ENCODE data around the gene UBE2Q1. TPM values are rescaled to one million over a fixed set of nuclear protein-coding genes. Genes with fewer than 3 reads are reported as not detected.

Gene UBE2Q1
- total and polyA plus RNA-seq, 2 of the 8 experiments (the other 6 are each of a cell fraction or from before 2014, with no cell fraction given) = 13.2 to 95.8 TPM

GRCh38 chr1:154581766-154582165, 23.3 kb upstream of the UBE2Q1 start:
- no peak overlapping the region for H2BK5ac ChIP-seq (ENCODE audit: low read depth, low read length)
- no peak overlapping the region for H3K27ac ChIP-seq (ENCODE audit: low read depth, low read length)
- peaks cover 13 to 20% of the 10 kb centered on the region in 2 experiments for H4K20me1 ChIP-seq (replicated peaks in 1 of 2; ENCODE audit: control insufficient read depth in 1 of 2, insufficient read depth in 2 of 2, low read length in 2 of 2)
- FAIRE-seq (no peak), DNase-seq (ENCODE audit: low read depth in 1 of 2, low spot score in 2 of 2) (no peak)
- H3K27me3 ChIP-seq (replicated peaks in 1 of 4; ENCODE audit: control insufficient read depth in 3 of 4, extremely low read depth in 1 of 4, insufficient read depth in 3 of 4, low read length in 3 of 4) = no peaks in the 10 kb centered on the region
- no peak overlapping the region for H2BK20ac ChIP-seq (ENCODE audit: low read length)
- WGBS, 2 experiments (ENCODE audit: extremely low coverage in 1 of 2, insufficient coverage in 1 of 2, insufficient read length in 1 of 2, insufficient replicate concordance in 2 of 2, low coverage in 1 of 2, low lambda C conversion rate in 2 of 2, missing lambda C conversion rate in 1 of 2) = 93% methylated on average over 3 of the region's 3 CpGs; no CpG with 5 or more reads in 1 of the 2 experiments
- no peak overlapping the region for H4K91ac ChIP-seq (replicated peaks; ENCODE audit: insufficient read length, low read length)
- no peaks in the 10 kb centered on the region for H3K79me2 ChIP-seq (ENCODE audit: control insufficient read depth in 1 of 2, insufficient read depth in 2 of 2, low read length in 2 of 2)
- H3K4ac ChIP-seq (replicated peaks; ENCODE audit: insufficient read length, low read depth, low read length) = no peak overlapping the region
- CTCF ChIA-PET (ENCODE audit: partially characterized antibody) = interaction anchor here (1.3 to 1.6 kb wide), 4 partner anchors 7 to 22 kb away, joined by 3 to 5 read pairs (median 4); no protein-coding TSS in a partner anchor
- no peak overlapping the region for H3K56ac ChIP-seq (replicated peaks; ENCODE audit: insufficient read length, low read depth, low read length)
- no peak overlapping the region for H3K4me2 ChIP-seq (ENCODE audit: insufficient read depth in 1 of 2, low read depth in 2 of 2, low read length in 2 of 2)
- H3K4me3 ChIP-seq (ENCODE audit: extremely low read depth in 1 of 4, insufficient read depth in 2 of 4, low read depth in 3 of 4, low read length in 4 of 4) = no peak overlapping the region
- no peak overlapping the region for H4K5ac ChIP-seq (ENCODE audit: insufficient read length, low read depth, low read length)
- no peak overlapping the region for H3K23ac ChIP-seq (ENCODE audit: insufficient read length)
- no peak overlapping the region for H2AK5ac ChIP-seq (ENCODE audit: low read depth, low read length)
- no peak overlapping the region for H2BK120ac ChIP-seq (replicated peaks; ENCODE audit: low read depth, low read length)
- POLR2A ChIA-PET (ENCODE audit: partially characterized antibody) = interaction anchor here (2.0 kb wide), 1 partner anchor 17 kb away, joined by 5 read pairs; no protein-coding TSS in a partner anchor
- no peak overlapping the region for H3K14ac ChIP-seq (ENCODE audit: insufficient read length)
- no peak overlapping the region for H2BK12ac ChIP-seq (ENCODE audit: low read depth, low read length)
- no peaks in the 10 kb centered on the region; the same call in 1 of the 2 replicates for H3K79me1 ChIP-seq (ENCODE audit: low read depth, low read length)
- H3K23me2 ChIP-seq (ENCODE audit: low read depth, low read length) = no peaks in the 10 kb centered on the region
- no peak overlapping the region for H2AFZ ChIP-seq (ENCODE audit: low read length)
- no peak overlapping the region for H3K18ac ChIP-seq (ENCODE audit: extremely low read depth, low read length)
- H4K8ac ChIP-seq (ENCODE audit: extremely low read depth, insufficient read depth, low read length) = no peak overlapping the region
- peaks cover 61 to 82% (median 71%) of the 10 kb centered on the region in 4 experiments for H3K36me3 ChIP-seq (ENCODE audit: control insufficient read depth in 2 of 4, insufficient read depth in 4 of 4, low read length in 3 of 4)
- H3K9me3 ChIP-seq (ENCODE audit: insufficient read depth in 2 of 2, low read depth in 1 of 2, low read length in 1 of 2) = no peaks in the 10 kb centered on the region
- no peak overlapping the region for H2BK15ac ChIP-seq (ENCODE audit: low read length)
- no peaks in the 10 kb centered on the region for H3K4me1 ChIP-seq (replicated peaks in 1 of 4; ENCODE audit: control insufficient read depth in 3 of 4, insufficient read depth in 4 of 4, low read length in 3 of 4)
- no peak overlapping the region for H3K9ac ChIP-seq (replicated peaks in 1 of 4; ENCODE audit: extremely low read depth in 1 of 4, low read depth in 3 of 4, low read length in 3 of 4)
- no peak for TF ChIP-seq TEAD4 (IDR thresholded peaks at IDR 0.05; ENCODE audit: low read depth, low read length)
- TF ChIP-seq TBP (IDR thresholded peaks at IDR 0.05; ENCODE audit: low read depth, low read length) = no peak
- TF ChIP-seq RXRA (IDR thresholded peaks at IDR 0.05; ENCODE audit: insufficient read depth, low read depth, low read length) = no peak
- TF ChIP-seq JUND (IDR thresholded peaks at IDR 0.05; ENCODE audit: low read length) = no peak
- TF ChIP-seq POU5F1 (IDR thresholded peaks at IDR 0.05; ENCODE audit: low read depth, low read length) = no peak
- no peak for TF ChIP-seq PHF8 (conservative IDR thresholded peaks at IDR 0.05; ENCODE audit: low read depth, low read length)
- no peak for TF ChIP-seq TCF12 (IDR thresholded peaks at IDR 0.05; ENCODE audit: low read depth, low read length)
- no peak for TF ChIP-seq NANOG (IDR thresholded peaks at IDR 0.05; ENCODE audit: insufficient read depth, low read depth, low read length, poor library complexity, severe bottlenecking)
- no peak for TF ChIP-seq ATF2 (IDR thresholded peaks at IDR 0.05; ENCODE audit: low read length)
- no peak for TF ChIP-seq RNF2 (IDR thresholded peaks at IDR 0.05; ENCODE audit: borderline replicate concordance, low read depth, low read length, missing control alignments, poor library complexity, severe bottlenecking)
- TF ChIP-seq TAF1 (IDR thresholded peaks at IDR 0.05; ENCODE audit: low read depth, low read length) = no peak

Measured in H1 (cell line).